Prostate gland (tissue), 2 donors: Measurements from ENCODE around the gene FAF1.

Experiments
- CTCF ChIP-seq, 4 experiments: fragments of 200-600 bp in 2 of 4; fragments of 450-650 bp in 2 of 4; sonication (generic) in 2 of 4; IDR thresholded peaks; 1 replicate in 3 of 4; 2 replicates in 1 of 4; pipeline ENCODE4 v1.5.1; 2016 to 2019; ENCODE audit warnings: antibody characterized with exemption in 4 of 4, mild to moderate bottlenecking in 2 of 4, moderate library complexity in 2 of 4
- POLR2A ChIP-seq: fragments of 450-650 bp; IDR thresholded peaks from one replicate; pipeline ENCODE4 v1.6.1; 2016; ENCODE audit warnings: antibody characterized with exemption, mild to moderate bottlenecking
- POLR2AphosphoS5 ChIP-seq: sonication (generic); formaldehyde crosslinking; IDR thresholded peaks from one replicate; pipeline ENCODE4 v1.6.1; 2017; ENCODE audit warnings: antibody characterized with exemption

GRCh38 chr1:50633465-50633864 lies 326.6 kb downstream of the FAF1 start:
- TF ChIP-seq CTCF (IDR thresholded peaks at IDR 0.05) (no peak), POLR2A (no peak), POLR2AphosphoS5 (no peak)
